ENCODE data around the gene WBP1. TPM values are rescaled to one million over a fixed set of nuclear protein-coding genes. Genes with fewer than 3 reads are reported as not detected.

Gene WBP1
- total RNA-seq, 1 donor from 2014 or later = 96.9 TPM

DNA sequence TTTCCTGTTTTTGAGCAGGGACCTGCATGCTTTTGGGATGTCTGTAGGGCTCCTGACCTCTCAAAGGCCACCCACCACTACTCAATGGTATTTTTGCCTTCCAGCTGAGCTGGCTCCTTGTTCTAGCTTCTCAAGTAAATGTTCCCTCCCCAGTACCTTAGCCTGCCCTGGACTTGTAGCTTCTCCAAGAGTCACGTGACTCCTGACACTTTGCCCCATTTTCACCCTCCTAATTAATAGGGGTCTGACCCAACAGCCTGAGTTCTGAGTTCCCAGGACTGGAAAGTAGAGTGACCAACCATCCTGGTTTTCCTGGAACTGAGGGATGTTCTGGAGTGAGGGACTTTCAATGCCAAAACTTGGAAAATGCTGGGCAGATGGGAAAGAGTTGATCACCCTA lies 37.2 kb downstream of the WBP1 start:
- H3K27me3 ChIP-seq (ENCODE audit: control insufficient read depth, insufficient read depth, low read length) = peaks cover 31% of the 10 kb centered on the region
- TF ChIP-seq, protein P1, sequence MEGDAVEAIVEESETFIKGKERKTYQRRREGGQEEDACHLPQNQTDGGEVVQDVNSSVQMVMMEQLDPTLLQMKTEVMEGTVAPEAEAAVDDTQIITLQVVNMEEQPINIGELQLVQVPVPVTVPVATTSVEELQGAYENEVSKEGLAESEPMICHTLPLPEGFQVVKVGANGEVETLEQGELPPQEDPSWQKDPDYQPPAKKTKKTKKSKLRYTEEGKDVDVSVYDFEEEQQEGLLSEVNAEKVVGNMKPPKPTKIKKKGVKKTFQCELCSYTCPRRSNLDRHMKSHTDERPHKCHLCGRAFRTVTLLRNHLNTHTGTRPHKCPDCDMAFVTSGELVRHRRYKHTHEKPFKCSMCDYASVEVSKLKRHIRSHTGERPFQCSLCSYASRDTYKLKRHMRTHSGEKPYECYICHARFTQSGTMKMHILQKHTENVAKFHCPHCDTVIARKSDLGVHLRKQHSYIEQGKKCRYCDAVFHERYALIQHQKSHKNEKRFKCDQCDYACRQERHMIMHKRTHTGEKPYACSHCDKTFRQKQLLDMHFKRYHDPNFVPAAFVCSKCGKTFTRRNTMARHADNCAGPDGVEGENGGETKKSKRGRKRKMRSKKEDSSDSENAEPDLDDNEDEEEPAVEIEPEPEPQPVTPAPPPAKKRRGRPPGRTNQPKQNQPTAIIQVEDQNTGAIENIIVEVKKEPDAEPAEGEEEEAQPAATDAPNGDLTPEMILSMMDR (IDR thresholded peaks at IDR 0.05; ENCODE audit: insufficient read depth, low read length, poor library complexity, severe bottlenecking) = no peak
- H3K36me3 ChIP-seq (ENCODE audit: control insufficient read depth, insufficient read depth, low read length) = peaks cover 1% of the 10 kb centered on the region
- H3K4me3 ChIP-seq (ENCODE audit: low read depth, low read length) = no peak overlapping the region
- DNase-seq (ENCODE audit: low read depth) = no peak

DNA sequence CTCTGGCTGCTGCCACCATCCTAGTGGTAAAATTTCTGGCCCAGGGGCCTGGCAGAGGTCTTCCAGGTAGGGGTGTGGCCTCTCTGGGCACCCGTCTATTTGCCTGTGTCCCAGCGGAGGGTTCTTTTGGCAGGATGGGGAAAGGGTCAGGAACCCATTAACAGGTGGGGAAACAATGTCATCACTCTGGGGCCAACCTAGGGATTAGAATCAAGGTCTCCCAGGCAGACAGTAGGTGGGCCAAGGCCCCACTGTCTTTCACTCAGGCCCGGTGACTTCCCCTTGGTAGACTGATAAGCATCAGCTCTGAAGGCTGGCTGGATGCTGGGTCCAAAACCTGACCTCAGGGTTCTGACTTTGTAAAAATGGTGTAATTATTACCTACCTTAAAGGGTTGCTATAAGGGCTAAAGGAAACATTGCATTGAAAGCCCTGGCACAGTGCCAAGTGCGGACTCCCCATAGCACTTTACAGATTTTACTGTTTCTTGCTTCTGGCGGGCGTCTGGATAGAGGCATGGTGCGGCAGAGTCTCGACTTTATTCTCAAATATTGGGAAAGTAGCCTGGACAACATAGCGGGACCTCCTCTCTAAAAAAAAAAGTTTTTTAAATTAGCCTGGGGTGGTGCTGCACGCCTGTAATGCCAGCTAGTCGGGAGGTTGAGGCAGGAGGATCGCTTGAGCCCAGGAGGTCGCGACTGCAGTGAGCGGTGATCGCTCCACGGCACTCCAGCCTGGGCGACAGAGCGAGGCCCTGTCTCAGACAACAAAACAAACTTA lies 38.9 kb downstream of the WBP1 start:
- H3K4me3 ChIP-seq (ENCODE audit: low read depth, low read length) = no peak overlapping the region
- peaks cover 1% of the 10 kb centered on the region for H3K36me3 ChIP-seq (ENCODE audit: control insufficient read depth, insufficient read depth, low read length)
- TF ChIP-seq, protein P1 (IDR thresholded peaks at IDR 0.05; ENCODE audit: insufficient read depth, low read length, poor library complexity, severe bottlenecking) = no peak
- DNase-seq (ENCODE audit: low read depth) = no peak
- H3K27me3 ChIP-seq (ENCODE audit: control insufficient read depth, insufficient read depth, low read length) = peaks cover 44% of the 10 kb centered on the region

DNA sequence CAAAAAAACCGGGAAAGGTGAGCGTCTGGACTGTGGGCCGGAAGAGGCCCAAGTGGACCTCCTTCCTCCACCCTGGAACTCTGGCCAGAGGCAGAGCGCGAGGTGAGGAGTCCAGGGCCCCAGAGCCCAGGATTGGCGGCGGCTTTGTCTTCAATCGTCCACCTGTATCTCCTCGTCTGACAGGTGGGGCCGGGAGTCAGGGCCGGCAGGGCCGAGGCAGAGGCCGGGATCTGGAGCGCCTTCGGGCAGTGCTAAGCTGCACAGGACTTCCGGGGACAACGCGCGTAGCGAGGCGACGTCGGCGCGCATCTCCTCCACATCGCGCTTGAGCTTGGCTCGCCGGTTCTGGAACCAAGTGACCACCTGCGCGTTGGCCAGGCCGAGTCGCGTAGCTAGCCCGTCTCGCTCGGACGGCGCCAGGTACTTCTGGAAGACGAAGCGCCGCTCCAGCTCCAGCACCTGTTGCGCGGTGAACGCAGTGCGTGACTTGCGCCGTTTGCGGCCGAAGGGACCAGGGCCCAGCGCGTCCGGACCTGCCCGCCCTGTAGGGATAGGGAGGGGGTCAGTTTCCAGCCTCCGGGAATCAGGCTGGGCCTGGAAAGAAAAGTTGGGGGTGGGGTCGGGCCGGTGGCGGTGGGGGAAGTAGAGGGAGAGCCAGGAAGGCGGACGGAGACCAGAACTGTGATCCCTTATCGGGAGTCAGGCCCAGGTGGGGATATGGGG lies 39.7 kb downstream of the WBP1 start:
- H3K27me3 ChIP-seq (ENCODE audit: control insufficient read depth, insufficient read depth, low read length) = peaks cover 48% of the 10 kb centered on the region
- peak overlapping the region; percentile 25 for H3K4me3 ChIP-seq (ENCODE audit: low read depth, low read length)
- TF ChIP-seq, protein P1 (IDR thresholded peaks at IDR 0.05; ENCODE audit: insufficient read depth, low read length, poor library complexity, severe bottlenecking) = no peak
- H3K36me3 ChIP-seq (ENCODE audit: control insufficient read depth, insufficient read depth, low read length) = peaks cover 1% of the 10 kb centered on the region
- no peak for DNase-seq (ENCODE audit: low read depth)

DNA sequence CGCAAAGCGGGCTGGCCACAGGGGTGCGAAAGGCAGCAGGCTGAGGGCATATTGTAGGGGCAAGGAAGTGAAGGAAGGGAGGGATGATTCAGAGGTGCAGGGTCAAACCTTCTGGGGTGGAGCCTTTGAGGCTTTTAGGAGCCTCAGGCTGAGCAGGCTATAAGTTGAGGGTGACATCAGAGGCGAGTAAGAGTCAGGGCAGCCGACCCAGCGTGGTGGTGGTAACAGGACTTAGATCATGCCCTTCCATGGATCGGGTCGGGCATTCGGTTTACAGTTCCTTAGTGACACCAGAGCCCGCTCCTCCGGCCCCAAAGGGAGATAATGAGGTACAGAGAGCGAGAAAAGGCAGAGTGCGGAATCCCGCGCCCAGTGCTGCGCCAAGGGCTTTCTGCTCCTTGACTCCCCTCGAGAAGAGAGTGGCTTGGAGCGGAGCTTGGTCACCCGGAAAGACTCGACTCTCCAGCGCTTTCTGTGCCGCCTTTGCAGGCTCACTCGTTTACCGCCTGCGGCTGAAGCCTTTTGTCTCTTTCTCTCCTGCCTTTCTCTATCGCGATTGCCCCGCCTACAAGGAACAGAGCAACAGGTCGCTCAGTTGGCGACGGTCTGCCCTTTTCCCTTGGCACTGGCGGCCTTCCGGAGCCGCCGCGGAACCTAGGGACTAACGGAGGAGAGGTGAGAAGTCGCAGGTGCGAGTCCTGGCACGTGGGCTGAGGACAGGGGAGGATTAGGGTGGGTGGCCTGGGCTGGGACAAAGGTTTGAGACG lies 40.4 kb downstream of the WBP1 start:
- Histone ChIP-seq H3K4me3 (ENCODE audit: low read depth, low read length) (peak overlapping the region; percentile 25), H3K36me3 (ENCODE audit: control insufficient read depth, insufficient read depth, low read length) (no peaks in the 10 kb centered on the region), H3K27me3 (ENCODE audit: control insufficient read depth, insufficient read depth, low read length) (peaks cover 48% of the 10 kb centered on the region)
- TF ChIP-seq, protein P1 (IDR thresholded peaks at IDR 0.05; ENCODE audit: insufficient read depth, low read length, poor library complexity, severe bottlenecking) = no peak
- no peak for DNase-seq (ENCODE audit: low read depth)

DNA sequence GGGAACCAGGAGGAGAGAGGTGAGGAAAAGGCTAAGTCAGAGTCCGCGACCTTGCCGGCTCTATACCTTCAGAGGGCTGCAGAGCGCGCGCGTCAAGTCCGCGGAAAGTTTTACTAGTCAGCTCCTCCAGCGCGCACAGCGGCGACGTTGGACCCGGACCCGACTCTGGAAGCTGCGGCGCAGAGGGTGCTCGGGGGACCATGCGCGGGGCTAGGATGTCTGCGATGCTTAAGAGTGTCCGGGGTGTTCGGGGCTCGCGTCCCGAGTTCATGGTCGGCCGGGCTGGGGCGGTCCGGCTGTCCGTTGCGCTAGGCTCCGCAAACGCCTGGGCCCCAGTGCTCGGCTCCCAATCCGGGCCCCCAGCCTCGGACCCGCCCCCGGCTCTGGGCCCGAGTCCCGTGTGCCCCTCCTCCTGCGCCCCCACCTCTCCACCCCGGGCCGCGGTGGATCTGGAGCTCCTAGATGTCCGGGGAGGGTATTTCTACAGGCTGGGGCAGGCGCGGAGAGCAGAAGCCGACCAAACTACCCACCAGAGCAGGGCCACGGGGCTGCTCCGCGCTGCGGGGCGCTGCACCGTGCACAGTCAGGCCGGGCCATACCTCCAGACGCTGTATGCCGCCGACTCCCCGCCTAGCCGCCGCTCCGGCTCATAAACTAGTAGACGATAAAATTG lies 41.2 kb downstream of the WBP1 start, which contains the start of gene LBX2:
Gene LBX2 (minus strand): TSS at position 337 of the 673 bp plus-strand sequence. CDS start 66 bp downstream, at position 271.
- TF ChIP-seq, protein P1 (IDR thresholded peaks at IDR 0.05; ENCODE audit: insufficient read depth, low read length, poor library complexity, severe bottlenecking) = no peak
- Histone ChIP-seq H3K36me3 (ENCODE audit: control insufficient read depth, insufficient read depth, low read length) (no peaks in the 10 kb centered on the region), H3K27me3 (ENCODE audit: control insufficient read depth, insufficient read depth, low read length) (peaks cover 48% of the 10 kb centered on the region), H3K4me3 (ENCODE audit: low read depth, low read length) (peak within 1 kb of the TSS; percentile 18)
- no peak for DNase-seq (ENCODE audit: low read depth)
